ENCODE data around the gene ARID1B. TPM values are rescaled to one million over a fixed set of nuclear protein-coding genes. Genes with fewer than 3 reads are reported as not detected.

Gene ARID1B
- total and polyA plus RNA-seq, 2 of the 4 experiments (the other 2 are of a cell fraction) = 14.5 to 20.1 TPM

DNA sequence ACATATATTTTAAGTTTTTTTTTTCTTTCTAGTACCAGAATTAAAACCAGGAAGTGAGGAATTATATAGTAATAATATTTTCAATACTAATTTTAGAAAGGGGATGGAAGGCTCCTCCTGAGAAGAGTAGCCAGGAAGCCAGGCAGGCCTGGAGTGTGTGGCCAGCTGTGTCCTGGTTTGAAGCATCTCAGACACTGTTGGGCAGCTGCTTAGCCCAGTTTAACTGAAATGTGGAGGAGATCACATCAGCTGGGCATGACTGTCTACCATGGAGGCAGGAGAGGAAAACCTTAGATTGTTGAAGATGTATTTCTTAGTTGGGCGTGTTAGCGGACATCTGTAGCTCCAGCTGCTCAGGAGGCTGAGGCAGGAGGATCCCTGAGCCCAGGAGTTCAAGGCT lies 142.2 kb downstream of the ARID1B start:
- Histone ChIP-seq H3K56ac (ENCODE audit: extremely low read depth, insufficient read depth, low read length) (no peak overlapping the region), H3K9me1 (ENCODE audit: insufficient read depth, low read length) (peaks cover 18% of the 10 kb centered on the region), H3K9me3 (ENCODE audit: control insufficient read depth, insufficient read depth, low read length) (no peaks in the 10 kb centered on the region), H3K9ac (ENCODE audit: low read depth, low read length) (no peak overlapping the region), H4K91ac (ENCODE audit: insufficient read depth, low read depth, low read length) (no peak overlapping the region), H2BK5ac (ENCODE audit: low read depth, low read length, poor library complexity, severe bottlenecking) (no peak overlapping the region), H2AK9ac (replicated peaks; ENCODE audit: low read depth, low read length, poor library complexity) (no peak overlapping the region), H3K23ac (ENCODE audit: low read depth, low read length) (no peak overlapping the region), H2AFZ (replicated peaks; ENCODE audit: low read length, poor library complexity) (no peak overlapping the region), H4K5ac (ENCODE audit: low read depth, low read length) (no peak overlapping the region), H3K4ac (ENCODE audit: low read depth, low read length) (no peak overlapping the region), H3K14ac (replicated peaks; ENCODE audit: low read depth, low read length) (no peak overlapping the region), H3K4me3 (ENCODE audit: insufficient read depth, low read depth, low read length) (no peak overlapping the region), H3K27ac (ENCODE audit: insufficient read depth, low read length) (no peak overlapping the region), H2BK120ac (ENCODE audit: low read depth, low read length) (no peak overlapping the region), H3K27me3 (ENCODE audit: control insufficient read depth, insufficient read depth, low read length) (no peaks in the 10 kb centered on the region), H3K18ac (ENCODE audit: low read depth, low read length) (no peak overlapping the region), H2BK15ac (ENCODE audit: low read depth, low read length) (no peak overlapping the region), H4K20me1 (ENCODE audit: insufficient read depth, low read length) (peaks cover 20% of the 10 kb centered on the region), H3K4me2 (ENCODE audit: low read depth, low read length) (no peak overlapping the region), H4K8ac (ENCODE audit: low read depth in 2 of 2, low read length in 2 of 2) (no peak overlapping the region), H2AK5ac (ENCODE audit: low read depth, low read length) (no peak overlapping the region), H3K36me3 (ENCODE audit: control insufficient read depth, insufficient read depth, low read length) (peaks cover 2% of the 10 kb centered on the region; the same call in 1 of the 2 replicates), H2BK20ac (ENCODE audit: low read depth, low read length) (no peak overlapping the region), H3K79me1 (ENCODE audit: low read depth in 1 of 2, low read length in 2 of 2) (peaks cover 43 to 66% of the 10 kb centered on the region in 2 experiments), H3K4me1 (ENCODE audit: control insufficient read depth, insufficient read depth, low read length) (peaks cover 10% of the 10 kb centered on the region)
- DNase-seq (no peak), ATAC-seq (ENCODE audit: low read depth) (no peak)
- POLR2A ChIA-PET (ENCODE audit: unreplicated experiment) = no interaction called here
- TF ChIP-seq RAD21 (IDR thresholded peaks at IDR 0.05; ENCODE audit: low read length) (no peak), CHD1 (IDR thresholded peaks at IDR 0.05; ENCODE audit: low read depth, low read length) (no peak), RCOR1 (IDR thresholded peaks at IDR 0.05; ENCODE audit: insufficient replicate concordance, low read length) (no peak), SMC3 (IDR thresholded peaks at IDR 0.05; ENCODE audit: low read depth, low read length) (no peak), CEBPB (IDR thresholded peaks at IDR 0.05; ENCODE audit: low read depth, low read length) (no peak), MAFK (IDR thresholded peaks at IDR 0.05; ENCODE audit: low read depth, low read length) (no peak), MAZ (IDR thresholded peaks at IDR 0.05; ENCODE audit: borderline replicate concordance, low read depth, low read length) (no peak), MXI1 (IDR thresholded peaks at IDR 0.05; ENCODE audit: borderline replicate concordance, low read depth, low read length) (no peak), RFX5 (IDR thresholded peaks at IDR 0.05; ENCODE audit: low read depth, low read length) (no peak)
- TF ChIP-seq, protein P1, sequence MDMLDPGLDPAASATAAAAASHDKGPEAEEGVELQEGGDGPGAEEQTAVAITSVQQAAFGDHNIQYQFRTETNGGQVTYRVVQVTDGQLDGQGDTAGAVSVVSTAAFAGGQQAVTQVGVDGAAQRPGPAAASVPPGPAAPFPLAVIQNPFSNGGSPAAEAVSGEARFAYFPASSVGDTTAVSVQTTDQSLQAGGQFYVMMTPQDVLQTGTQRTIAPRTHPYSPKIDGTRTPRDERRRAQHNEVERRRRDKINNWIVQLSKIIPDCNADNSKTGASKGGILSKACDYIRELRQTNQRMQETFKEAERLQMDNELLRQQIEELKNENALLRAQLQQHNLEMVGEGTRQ (IDR thresholded peaks at IDR 0.05; ENCODE audit: low read depth, low read length) = no peak
- dilution Hi-C loops (cut with HindIII; ENCODE audit: low sequenced_read_pairs, unreplicated experiment) = no loop called here
- BruUV-seq (replicated peaks) = no TSS peak
- intact Hi-C loops (cut with micrococcal nuclease) = no loop called here
- CTCF ChIA-PET = no interaction called here
- in situ Hi-C loops (cut with MboI; ENCODE audit: low sequenced_read_pairs) = no loop called here
- no CpG with 5 or more reads among the region's 2 CpGs for WGBS, 2 experiments (ENCODE audit: extremely low coverage in 2 of 2, insufficient read length in 1 of 2)

All from IMR-90 (cell line).